ENCODE data around the gene DNAJC18.
"Not testable (repeated sequence)": the region's sequence is repeated elsewhere in the genome, so short reads cannot be mapped to it uniquely, and the experiment has no call there.

DNAJC18 gene

DNA sequence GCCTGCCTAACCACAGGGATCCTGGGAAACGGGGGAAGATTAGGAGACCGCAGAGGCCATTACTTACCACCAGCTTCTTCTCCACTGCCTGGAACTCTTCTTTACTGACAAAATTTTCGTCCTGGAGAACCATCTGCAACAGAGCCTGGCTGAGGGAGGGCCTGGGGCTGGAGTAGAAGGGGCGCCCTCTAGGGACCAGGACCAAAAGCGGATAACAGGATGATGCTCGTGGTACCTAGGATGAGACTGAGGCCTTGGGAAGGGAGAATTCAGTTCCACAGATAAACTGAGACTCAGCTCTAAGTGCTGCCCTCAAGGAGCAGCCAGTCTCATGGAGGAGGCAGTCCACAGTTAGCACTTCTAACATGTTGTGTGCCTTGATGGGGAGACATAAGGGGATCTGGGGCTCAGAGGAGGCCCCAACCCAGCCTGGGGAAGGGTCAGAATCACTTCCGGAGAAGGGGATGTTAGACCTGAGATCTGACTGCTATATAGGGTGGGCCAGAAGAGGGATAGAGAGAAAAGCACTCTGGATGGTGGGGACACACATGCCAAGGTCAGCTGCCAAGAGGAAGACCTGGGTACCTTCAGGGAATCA is 36.7 kb downstream of the DNAJC18 start:
- FAIRE-seq, result no peak

DNA sequence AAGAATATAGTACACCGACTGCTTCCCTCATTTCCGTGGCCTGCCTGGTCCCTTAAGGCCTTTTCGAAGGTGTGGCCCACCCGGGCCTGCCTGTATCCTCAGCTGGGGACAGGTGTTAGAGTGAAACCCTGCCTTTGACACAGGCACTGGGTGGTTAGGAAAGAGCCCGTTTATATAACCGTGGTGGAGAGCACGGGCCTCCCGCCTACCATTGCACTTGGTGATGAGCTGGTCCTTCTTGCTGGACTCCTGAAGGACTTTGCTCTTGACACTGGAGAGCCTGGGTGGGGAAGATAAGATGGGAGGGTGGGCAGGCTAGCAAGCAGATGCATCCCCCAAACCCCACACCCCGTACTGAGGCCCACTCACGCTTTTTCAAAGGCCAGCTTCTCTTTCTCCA is 37.8 kb downstream of the DNAJC18 start:
- no peak for FAIRE-seq

DNA sequence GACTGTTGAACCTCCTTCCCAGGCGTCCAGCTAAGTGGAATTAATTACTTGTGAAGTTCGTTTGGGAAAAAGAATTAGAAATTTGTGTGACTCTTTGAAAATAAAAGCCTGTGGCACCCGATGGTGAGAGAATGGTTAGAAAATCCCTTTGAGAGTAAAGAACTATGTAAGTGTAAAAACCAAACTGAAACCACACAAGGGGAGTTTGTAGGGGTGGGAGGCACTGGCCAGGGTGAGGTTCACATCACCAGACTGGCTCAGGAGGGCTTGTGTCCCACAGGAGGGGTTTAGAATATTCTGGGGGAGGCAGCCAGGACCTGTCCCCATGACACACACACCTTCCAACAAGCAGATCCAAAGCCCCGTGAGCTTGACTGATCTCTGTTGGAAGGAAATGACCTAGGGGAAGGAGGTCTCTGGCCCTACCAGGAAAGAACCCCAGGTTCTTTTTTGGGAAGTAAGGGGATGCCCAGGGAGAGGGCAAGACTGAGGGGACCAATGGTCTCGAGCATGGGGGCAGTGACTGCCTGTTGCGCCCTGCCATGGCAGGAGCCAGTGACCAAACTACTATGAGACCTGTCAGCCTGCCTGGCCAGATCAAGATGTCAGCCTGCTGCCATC is 39.7 kb downstream of the DNAJC18 start:
- FAIRE-seq, result no peak

DNA sequence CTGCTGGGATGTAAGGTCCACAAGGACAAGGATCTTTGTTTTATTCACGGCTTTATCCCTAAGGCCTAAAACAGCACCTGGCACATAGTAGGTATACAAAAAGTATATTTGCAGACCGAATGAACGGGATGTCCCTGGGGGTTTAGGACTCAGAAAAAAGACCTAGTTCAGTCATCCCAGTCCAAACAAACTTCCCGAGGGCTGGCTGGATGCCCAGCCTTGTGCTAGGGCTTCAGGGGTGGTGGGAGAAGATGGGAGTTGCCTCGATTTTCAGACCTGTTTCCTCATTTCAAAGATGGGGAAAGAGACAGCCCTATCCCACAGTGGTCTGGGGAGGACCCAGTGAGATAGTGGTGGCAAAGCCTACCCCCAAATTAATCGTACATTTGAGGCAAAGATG is 41.4 kb downstream of the DNAJC18 start:
- no peak for FAIRE-seq

DNA sequence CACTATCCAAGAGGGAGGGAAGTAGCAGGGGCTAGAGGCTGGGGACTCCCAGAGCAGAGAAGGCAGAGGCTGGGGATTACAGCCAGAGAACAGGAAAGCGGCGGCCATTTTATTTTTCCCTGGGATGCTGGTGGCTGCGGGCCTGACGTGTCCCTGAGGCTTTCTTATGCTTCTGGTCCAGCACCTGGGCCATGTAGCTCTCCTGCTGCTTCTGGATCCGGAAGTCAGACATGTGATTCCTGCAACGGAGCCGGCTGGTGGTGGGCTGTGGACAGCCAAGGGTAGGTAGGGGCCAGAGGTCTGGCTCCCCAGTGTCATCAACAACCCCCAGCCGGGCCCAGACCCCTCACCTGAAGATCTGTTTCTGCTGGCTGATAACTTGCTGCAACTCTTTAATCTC is 42.6 kb downstream of the DNAJC18 start:
- FAIRE-seq, result no peak

DNA sequence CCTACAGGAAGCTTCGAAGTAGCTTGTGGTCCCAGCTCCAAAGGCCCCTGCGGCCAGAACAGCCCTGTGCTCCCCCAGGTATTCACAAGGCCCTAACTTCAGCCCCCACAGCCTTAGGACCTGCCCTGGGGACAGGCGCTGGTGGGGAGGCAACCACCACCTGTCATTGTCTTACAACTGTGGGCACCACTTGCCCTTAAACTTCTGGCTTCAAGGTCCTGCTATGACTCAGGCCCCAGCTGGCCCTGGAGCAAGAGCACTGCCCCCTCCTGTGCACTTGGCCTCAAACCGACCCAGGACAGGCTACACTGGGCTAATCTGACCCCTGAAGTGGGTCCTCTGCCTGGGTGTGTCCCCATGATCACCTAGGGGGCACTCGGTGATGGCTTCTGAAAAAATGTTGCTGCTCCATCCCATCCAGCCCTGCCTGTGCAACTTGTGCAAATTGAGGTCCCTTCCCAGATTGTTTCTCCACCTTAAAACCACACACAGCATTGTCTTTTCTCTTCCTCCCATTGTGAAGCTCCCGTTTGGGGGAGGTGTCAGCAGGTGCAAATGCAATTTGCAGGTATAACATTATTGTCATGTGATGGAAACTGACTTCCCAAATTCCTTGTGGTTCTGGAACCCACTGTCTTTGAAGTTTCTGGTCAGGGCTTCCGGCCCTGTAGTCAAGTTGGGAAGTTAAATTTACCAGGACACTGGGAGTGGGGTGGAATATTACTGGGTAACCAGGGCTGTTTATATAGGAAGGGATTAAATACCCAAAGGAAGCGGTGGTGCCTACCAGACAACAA is 43.3 kb downstream of the DNAJC18 start:
- FAIRE-seq, result no peak

DNA sequence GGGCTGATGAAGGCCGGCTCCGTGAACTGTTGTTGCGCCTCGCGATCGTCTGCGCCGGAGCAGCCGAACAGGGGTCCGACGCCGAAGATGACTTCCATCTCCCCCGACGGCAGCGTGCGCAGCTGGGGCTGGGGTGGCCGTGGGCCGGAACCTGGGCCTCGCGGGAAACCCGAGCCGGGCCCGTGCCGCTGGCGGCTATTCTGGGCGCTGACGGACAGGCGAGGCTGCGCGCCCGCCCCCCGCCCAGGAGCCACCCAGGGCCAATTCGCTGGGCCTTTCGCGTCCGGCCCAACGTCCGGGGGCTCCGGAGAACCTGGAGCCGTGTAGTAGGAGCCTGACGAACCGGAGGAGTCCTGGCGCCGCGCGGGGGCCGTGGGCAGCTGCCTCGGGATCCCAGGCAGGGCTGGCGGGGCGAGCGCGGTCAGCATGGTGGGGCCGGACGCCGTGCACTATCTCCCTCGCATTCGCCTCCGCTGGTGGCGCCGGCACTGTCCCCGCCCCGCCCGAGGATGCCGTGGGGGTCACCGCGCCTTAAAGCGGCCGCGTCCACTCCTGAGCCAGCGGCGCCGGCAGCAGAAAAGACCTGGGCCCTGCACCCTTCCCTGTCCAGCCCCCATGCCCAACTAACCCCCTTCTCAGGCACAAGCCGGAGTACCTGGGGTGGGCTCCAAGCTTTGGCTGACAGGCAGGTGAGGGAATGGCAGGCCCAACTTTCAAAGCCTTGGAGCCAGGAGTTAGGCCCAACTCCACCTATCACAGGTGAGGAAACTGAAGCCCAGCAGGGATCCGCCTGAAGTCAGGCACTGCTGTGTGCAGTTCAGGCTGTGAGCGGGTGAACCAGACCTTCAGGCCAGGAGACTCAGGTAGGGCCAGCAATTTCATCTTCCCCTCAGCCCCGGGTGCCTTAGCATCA is 44.4 kb downstream of the DNAJC18 start, which contains the start of gene PROB1:
TSS of gene PROB1 (minus strand) at position 451 of the 913 bp plus-strand sequence. CDS start at position 428, 23 bp downstream.
- FAIRE-seq, result no peak

DNA sequence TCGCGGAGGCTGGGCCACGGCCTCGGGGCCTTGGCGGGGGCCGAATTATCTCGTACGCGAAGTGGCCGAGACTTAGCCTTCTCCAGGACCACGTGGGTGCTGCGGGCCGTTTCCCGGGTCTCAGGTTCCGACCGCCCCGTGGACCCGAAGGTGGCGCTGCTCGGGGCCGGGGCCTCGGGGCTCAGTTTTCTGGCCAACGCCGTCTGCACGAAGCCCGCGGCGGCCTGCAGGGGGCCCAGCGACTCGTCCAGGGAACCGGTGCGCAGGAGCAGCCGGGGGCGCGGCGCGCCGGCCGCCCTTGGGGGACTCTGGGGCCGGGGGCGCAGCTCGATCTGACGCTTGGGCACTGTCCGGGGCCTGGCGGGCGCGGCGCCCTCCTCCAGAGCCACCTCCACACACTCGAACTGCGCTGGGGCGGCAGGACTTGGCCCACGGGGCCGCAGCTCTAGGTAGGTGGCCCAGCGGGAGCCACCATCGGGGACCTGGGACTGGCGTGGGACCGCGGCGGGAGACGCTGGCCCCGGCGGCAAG is 45.1 kb downstream of the DNAJC18 start:
- FAIRE-seq, result no peak

DNA sequence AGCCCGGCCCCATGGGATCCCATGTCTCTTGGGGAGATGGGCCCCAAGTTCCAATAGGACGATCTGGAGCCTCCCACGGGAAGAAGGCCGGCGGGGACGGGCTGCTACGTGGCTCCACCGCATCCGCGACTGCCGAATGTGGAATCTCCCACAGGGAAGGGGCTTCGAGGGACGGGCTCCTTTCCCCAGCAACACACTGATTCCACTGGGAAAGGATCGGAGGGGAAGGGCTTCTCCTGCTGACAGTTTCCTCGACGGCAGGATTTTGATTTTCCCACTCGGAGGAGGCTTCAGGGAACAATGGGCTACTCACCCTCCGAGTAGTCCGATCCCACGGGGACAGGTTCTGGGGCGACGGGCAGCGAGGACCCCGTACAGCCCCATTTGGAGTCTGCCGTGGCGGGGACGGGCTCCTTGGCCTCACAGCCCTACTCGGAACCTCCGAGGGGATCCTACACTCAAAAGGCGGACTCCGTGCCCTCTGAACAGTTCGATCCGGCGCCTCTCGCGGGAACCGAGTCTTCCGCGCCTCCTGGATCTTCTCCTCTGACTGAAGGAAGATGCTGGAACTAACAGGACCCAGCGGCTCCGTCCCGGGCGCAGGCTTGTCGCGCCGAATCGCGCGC is 45.7 kb downstream of the DNAJC18 start:
- FAIRE-seq, result no peak

DNA sequence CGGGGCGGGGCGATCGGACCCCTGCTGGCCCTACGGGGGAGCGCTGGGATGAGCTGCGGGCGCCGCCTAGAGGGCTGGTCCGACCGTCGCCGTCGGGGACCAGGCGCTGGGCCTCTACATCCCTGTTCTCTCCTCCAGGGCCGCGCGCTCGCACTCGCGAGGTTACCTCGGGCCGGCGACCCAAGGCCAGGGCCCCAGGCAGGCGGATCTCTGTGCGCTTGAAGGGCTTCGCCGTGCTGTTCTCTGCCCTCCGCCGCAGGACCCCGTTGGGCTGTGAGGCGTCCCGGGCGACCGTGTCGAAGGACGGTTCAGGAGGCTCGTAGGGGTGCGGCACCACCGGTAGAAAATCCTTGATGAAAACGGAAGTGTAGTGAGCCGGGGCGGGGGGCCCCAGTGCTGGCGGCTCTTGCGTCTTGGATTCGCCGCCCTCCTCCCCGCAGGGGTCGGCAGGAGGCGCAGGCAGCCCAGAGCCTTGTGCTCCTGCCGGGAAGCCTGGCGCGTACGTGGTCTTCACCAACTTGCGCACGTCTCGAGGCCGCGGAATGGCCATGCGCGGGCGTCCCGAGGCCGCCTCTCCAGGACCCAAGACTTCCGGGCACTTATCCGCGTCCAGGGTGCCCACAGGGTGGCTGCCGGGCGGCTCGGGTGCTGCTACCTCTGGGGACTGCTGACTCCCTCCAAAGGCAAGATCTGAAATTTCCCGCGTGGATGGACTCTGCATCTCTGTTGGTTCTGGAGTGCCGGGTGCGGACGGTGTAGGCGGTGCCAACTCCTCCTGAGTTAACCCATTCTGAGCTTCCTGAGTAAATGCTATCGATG is 46.4 kb downstream of the DNAJC18 start:
- no peak for FAIRE-seq

DNA sequence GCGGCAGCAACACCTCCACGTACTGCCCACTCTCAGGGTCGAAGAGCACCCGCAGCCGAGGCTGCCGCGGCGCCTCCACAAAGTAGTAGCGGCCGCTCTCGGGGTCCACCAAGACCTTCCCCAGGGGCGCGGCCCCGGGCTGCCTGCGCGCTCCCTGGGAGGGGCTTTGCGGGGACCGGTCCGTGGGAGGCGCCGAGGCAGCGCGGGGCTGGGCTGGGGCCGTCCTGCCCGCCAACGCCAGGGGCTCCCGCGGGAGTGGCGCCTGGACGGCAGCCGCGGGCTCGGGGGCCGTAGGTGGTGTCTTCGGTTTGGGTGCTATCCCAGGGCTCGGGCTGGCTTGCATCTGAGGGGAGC is 47.0 kb downstream of the DNAJC18 start:
- no peak for FAIRE-seq

DNA sequence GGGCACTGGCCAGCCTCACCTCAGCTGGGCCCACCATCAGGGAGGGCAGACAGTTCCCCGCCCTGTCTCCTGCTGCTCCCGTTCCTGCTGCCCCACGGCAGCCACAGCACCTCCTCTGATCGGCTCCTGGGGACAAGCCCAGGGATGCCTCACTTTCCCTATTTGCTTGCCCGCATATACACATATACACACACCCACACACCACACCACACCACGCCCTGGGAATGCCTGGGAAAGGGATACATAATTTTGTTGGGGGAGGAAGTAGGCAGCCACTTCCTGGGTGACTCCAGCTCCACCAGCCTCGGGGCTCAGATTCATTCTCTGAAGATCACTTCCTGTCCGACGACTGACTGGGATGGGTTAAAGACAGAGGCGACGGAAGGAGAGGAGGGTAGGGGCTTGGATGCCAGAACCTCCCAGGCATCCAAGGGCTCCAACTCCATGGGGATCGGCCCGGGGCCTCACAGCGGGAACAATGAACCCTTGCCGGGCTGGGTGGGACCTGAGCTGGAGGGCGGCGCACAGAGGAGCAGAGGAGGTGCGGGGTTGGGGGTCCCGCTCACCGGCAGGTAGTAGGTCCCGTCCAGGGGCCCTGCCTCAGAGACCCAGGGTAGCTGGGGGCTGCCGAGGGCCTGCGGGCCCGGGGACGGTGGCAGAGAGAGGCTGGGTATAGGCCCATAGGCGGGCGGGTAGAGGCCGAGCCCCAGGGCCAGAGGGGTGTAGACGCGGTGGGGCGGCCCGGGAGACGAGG is 47.6 kb downstream of the DNAJC18 start:
- no peak for FAIRE-seq

DNA sequence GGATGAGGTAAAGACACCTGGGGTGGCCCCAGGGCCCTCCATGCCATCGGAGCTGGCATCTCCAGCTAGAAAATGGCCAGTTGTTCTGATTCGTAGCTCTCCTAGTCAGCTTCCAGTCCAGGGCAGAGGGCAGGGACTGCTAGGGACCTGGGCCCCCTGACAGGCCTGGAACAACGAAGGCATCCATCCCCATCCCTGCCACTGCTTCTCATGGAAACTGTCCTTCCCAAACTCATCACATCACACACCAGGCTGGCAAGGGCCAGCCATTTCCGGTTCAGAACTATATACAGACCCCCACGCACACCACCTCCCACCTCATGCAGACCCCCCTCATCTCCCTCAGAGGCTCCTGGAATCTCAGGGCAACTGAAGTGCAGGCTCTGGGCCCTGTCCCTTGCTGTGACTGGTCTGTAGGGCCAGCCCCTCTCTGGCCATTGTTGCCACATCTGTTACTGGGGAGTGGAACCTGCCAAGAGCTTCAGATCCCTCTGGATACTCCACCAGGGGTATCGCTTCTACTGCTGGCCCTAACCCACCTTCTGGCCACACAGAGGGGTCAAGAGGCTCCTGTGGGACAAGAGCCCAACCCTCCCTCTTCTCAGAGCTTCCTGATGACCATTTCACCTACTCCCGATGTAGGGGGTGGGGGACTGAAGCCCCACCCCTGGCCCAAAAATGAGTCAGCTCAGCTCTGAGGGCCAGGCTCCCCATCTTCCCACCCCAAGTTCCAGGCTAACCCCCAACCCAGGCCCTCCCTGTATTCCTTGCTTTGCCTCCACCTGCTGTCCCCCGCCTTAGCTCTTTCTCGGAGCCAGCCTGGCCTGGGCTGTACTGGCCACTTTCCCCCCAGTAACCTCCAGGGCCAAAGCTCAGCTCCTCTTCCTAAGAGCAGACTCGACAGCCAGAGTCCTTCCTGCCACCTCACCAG is 48.4 kb downstream of the DNAJC18 start:
- FAIRE-seq, result no peak

DNA sequence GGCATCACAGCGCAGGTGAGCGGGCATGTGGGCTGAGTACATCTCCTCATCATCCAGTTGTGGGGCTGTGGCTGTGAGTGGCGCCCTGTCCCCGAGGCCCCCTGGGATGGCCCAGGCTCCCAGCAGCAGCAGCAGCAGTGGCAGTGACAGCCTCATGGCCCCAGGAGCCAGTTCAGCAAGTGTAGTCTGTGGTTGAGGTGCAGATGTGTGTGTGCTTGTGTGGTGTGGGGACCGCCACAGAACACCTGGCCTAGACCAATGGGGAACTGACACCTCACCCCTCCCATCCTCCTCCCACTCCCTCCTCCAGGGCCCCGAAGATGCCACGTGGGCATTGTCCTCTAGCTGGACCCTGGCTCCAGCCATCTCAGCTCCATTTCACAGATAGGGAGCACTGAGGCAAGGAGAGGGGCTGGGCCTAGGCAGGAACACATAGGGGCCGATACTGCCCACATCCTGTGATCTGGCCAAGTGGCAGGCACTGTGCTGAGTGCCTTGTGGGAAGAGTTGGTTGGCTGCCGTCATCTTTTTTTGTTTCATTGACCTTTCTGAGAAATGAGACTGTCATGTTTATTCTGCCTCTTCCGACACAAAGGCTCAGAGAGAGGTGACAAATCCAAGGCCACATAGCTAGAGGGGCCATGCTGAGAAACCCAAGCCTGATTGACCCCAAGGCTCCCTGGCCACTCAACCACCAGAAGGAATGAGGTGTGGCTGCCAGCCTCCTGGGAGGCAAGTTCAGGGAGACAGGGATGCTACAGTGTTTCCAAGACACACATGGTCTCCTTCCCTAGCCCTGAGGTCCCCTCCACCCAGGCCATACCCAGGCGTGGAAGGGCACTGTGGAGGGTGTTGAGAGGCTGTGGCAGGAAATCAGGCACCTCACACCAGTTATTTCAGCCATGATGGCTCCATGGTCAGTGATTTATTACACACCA is 49.4 kb downstream of the DNAJC18 start, which contains the start of gene MZB1:
TSS of gene MZB1 (minus strand) at position 213 of the 938 bp plus-strand sequence. CDS start at position 156, 57 bp downstream.
- FAIRE-seq, result no peak

DNA sequence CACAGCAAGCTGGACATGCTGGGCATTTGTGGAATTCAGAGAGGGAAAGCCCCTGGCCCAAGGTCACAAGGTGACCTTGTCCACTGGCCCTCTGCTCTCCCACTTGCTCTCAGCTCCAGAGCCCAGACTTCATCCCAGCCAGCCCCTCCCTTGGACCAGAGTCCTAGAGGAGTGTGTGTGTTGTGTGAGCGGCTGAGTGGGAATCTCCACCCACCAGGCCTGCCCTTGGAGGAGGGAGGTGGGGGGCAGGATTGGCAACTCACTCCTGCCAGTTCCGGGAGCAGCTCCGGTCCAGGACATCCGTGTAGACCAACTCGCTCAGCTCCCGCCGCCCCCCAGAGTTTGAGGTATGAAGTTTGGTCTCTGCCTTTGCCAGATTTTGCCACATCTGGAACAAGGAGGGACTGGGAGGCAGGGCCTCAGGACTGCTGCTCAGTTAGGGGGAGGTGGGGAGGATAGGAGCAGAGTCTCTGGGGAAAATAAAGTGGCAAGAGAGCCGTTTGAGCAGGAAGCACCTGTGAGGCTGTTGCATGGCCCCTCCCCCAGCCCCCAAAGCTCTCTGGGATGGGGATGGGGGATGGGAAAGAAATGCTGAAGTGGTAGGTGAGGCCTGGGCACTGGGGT is 51.0 kb downstream of the DNAJC18 start:
- no peak for FAIRE-seq

DNA sequence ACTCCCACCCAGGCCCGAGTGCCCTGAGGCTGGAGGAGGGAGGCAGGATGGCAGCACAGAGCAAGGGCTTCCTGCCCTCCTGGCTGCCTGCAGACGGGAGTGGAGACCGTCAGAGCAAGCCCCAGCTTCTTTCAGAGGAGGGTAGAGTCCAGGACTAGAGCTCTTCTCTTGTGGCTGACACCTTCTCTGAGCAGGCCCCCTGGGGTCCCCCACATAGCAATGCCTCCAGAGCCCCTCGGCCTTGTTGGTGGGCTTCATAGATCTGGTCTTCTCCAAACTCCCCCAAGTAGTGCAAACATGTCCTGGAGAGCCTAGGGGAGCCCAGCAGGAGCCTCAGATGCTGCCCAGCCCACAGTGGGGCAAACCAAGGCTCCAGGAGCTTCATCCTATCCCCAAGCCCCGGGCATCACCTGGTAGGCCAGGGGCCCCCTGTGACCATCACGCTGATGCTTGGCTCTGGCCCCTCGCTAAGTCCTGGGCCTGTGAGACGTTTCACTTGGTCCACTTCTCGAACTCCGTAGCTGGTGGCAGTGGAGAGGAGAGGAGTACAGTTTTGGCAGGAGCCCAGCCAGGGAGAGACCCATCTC is 51.6 kb downstream of the DNAJC18 start:
- no peak for FAIRE-seq

DNA sequence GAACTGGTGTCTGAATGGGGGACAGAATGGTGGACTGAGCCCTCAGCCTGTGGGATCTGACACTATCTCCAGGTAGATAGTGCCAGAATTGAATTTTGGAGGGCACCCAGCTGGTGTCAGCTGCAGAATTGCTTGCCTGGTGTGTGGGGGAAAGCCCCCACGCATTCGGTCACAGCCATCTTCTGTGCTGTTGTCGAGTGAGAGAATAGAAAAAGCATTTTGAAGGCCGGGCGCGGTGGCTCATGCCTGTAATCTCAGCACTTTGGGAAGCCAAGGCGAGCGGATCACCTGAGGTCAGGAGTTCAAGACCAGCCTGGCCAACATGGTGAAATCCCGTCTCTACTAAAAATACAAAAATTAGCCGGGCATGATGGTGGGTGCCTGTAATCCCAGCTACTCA is 52.4 kb downstream of the DNAJC18 start:
- not testable (repeated sequence) for FAIRE-seq
